OCI-LY3 (cell line): ENCODE results near the gene ITGA3.

Source experiments
- EZH2phosphoT487 ChIP-seq: fragments of 200-600 bp; shearing (Covaris generic); IDR thresholded peaks from 2 replicates; pipeline ENCODE4 v1.6.1; 2018; ENCODE audit warnings: antibody characterized with exemption, mixed run types, low read depth
- TF ChIP-seq, protein P1 (sequence below): fragments of 200-600, 300-600 bp; sonication (generic); IDR thresholded peaks from 2 replicates; pipeline ENCODE4 v1.5.1; 2014; ENCODE audit warnings: antibody characterized with exemption, low read length, low read depth

GRCh38 chr17:50090071-50090470, 34.2 kb downstream of the ITGA3 start:
- TF ChIP-seq, protein P1, sequence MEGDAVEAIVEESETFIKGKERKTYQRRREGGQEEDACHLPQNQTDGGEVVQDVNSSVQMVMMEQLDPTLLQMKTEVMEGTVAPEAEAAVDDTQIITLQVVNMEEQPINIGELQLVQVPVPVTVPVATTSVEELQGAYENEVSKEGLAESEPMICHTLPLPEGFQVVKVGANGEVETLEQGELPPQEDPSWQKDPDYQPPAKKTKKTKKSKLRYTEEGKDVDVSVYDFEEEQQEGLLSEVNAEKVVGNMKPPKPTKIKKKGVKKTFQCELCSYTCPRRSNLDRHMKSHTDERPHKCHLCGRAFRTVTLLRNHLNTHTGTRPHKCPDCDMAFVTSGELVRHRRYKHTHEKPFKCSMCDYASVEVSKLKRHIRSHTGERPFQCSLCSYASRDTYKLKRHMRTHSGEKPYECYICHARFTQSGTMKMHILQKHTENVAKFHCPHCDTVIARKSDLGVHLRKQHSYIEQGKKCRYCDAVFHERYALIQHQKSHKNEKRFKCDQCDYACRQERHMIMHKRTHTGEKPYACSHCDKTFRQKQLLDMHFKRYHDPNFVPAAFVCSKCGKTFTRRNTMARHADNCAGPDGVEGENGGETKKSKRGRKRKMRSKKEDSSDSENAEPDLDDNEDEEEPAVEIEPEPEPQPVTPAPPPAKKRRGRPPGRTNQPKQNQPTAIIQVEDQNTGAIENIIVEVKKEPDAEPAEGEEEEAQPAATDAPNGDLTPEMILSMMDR, result no peak
- TF ChIP-seq EZH2phosphoT487, result no peak
